Measurements from ENCODE around the gene KRT38. TPM values are rescaled to one million over a fixed set of nuclear protein-coding genes. Genes with fewer than 3 reads are reported as not detected.

Gene KRT38
- total RNA-seq, 1 donor from 2014 or later, result not detected

DNA sequence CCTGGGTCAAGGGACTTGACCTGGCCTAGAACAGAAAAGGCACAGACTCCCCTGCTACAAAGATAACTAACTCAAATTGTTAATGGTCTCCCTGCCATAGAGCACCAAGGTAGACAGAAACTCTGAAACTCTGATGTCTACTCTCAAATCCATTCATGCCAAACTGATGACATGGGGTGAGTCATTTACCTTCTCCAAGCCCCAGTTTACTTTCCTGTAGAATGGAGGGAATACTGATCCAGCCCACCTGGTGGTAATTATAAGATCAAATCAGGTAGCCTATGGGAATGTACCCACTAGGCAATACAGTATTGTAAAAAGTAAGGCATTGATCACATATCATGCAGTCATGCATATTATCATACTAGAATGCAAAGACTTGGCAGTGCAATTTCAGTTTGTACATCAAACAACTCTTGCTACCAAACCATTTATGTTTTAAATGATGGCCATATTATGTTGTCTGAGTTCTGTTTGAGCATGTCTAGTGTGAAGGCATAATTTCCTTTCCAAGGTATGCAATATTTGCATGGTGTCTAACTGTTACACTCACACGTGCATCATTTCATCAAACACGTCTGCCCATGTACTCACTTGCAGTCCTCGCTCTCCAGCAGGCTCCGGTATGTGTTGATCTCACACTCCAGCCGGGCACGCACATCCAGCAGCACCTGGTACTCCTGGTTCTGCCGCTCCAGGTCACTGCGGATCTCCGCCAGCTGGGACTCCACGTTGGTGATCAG is 46.4 kb downstream of the KRT38 start:
- FAIRE-seq (no peak), DNase-seq (ENCODE audit: low read depth) (no peak)
- H3K4me3 Mint-ChIP-seq (ENCODE audit: unreplicated experiment), result no peak overlapping the region

DNA sequence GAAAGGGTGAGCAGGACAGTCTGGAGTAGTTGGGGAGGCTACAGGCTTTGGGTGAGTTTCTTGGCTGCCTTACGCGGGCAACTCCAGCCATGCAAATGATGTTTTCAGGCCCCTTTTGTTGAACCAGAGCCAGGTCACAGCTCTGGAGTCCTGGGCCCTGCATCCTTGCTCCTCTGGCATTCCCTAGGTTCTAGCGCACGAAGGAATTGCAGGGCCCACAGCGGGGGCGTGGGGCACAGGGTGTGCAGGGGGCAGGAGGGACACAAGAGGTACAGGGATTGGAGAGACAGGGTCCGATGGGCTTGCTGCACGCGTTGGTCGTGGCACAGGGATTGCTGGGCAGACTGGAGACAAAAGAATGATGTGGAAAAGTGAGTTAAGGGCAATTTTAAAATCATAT is 47.0 kb downstream of the KRT38 start:
- H2AFZ ChIP-seq (ENCODE audit: low read depth, low read length), result no peak overlapping the region
- H3K79me2 ChIP-seq (ENCODE audit: insufficient read depth, low read length), result no peaks in the 10 kb centered on the region
- Mint-ChIP-seq H3K4me3 (ENCODE audit: unreplicated experiment) (no peak overlapping the region), H3K36me3 (ENCODE audit: low read depth, unreplicated experiment) (no peaks in the 10 kb centered on the region), H3K27ac (ENCODE audit: unreplicated experiment) (no peak overlapping the region), H3K9me3 (ENCODE audit: unreplicated experiment) (peaks cover 6% of the 10 kb centered on the region), H3K27me3 (ENCODE audit: low read depth, unreplicated experiment) (peaks cover 8% of the 10 kb centered on the region), H3K4me1 (ENCODE audit: low read depth, unreplicated experiment) (peaks cover 17% of the 10 kb centered on the region)
- no peaks in the 10 kb centered on the region for H3K36me3 ChIP-seq (ENCODE audit: insufficient read depth, low read length)
- no peak for TF ChIP-seq EZH2 (IDR thresholded peaks at IDR 0.05; ENCODE audit: insufficient read depth, low read length)
- TF ChIP-seq, protein P1, sequence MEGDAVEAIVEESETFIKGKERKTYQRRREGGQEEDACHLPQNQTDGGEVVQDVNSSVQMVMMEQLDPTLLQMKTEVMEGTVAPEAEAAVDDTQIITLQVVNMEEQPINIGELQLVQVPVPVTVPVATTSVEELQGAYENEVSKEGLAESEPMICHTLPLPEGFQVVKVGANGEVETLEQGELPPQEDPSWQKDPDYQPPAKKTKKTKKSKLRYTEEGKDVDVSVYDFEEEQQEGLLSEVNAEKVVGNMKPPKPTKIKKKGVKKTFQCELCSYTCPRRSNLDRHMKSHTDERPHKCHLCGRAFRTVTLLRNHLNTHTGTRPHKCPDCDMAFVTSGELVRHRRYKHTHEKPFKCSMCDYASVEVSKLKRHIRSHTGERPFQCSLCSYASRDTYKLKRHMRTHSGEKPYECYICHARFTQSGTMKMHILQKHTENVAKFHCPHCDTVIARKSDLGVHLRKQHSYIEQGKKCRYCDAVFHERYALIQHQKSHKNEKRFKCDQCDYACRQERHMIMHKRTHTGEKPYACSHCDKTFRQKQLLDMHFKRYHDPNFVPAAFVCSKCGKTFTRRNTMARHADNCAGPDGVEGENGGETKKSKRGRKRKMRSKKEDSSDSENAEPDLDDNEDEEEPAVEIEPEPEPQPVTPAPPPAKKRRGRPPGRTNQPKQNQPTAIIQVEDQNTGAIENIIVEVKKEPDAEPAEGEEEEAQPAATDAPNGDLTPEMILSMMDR (IDR thresholded peaks at IDR 0.05; ENCODE audit: insufficient read depth, low read depth, low read length), result no peak
- no peak overlapping the region for H3K9ac ChIP-seq (ENCODE audit: low read length)
- H3K27ac ChIP-seq (ENCODE audit: low read depth, low read length), result no peak overlapping the region
- no peaks in the 10 kb centered on the region for H3K9me3 ChIP-seq (ENCODE audit: insufficient read depth, low read depth, low read length)
- H3K4me2 ChIP-seq (ENCODE audit: low read length), result no peak overlapping the region
- FAIRE-seq, result no peak
- DNase-seq (ENCODE audit: low read depth), result no peak
- H3K4me1 ChIP-seq (ENCODE audit: insufficient read depth, low read length), result peaks cover 10% of the 10 kb centered on the region
- no peaks in the 10 kb centered on the region for H3K27me3 ChIP-seq (ENCODE audit: insufficient read depth, low read length)
- H3K4me3 ChIP-seq (ENCODE audit: insufficient read depth, low read depth, low read length), result no peak overlapping the region
- H4K20me1 ChIP-seq (ENCODE audit: insufficient read depth, low read length), result no peaks in the 10 kb centered on the region

More for the DNA sequence above, 46.4 kb downstream of the KRT38 start:
- H3K27me3 ChIP-seq (ENCODE audit: insufficient read depth, low read length), result no peaks in the 10 kb centered on the region
- H3K9ac ChIP-seq (ENCODE audit: low read length), result no peak overlapping the region
- peaks cover 6% of the 10 kb centered on the region for H3K9me3 Mint-ChIP-seq (ENCODE audit: unreplicated experiment)
- TF ChIP-seq EZH2 (IDR thresholded peaks at IDR 0.05; ENCODE audit: insufficient read depth, low read length), result no peak
- TF ChIP-seq, protein P1 (IDR thresholded peaks at IDR 0.05; ENCODE audit: insufficient read depth, low read depth, low read length), result no peak
- no peaks in the 10 kb centered on the region for H3K36me3 Mint-ChIP-seq (ENCODE audit: low read depth, unreplicated experiment)
- no peak overlapping the region for H3K27ac Mint-ChIP-seq (ENCODE audit: unreplicated experiment)
- peaks cover 10% of the 10 kb centered on the region for H3K4me1 ChIP-seq (ENCODE audit: insufficient read depth, low read length)
- no peaks in the 10 kb centered on the region for H4K20me1 ChIP-seq (ENCODE audit: insufficient read depth, low read length)
- no peaks in the 10 kb centered on the region for H3K79me2 ChIP-seq (ENCODE audit: insufficient read depth, low read length)
- H3K4me3 ChIP-seq (ENCODE audit: insufficient read depth, low read depth, low read length), result no peak overlapping the region
- H3K4me1 Mint-ChIP-seq (ENCODE audit: low read depth, unreplicated experiment), result peaks cover 17% of the 10 kb centered on the region
- peaks cover 8% of the 10 kb centered on the region for H3K27me3 Mint-ChIP-seq (ENCODE audit: low read depth, unreplicated experiment)
- H3K4me2 ChIP-seq (ENCODE audit: low read length), result no peak overlapping the region
- H3K9me3 ChIP-seq (ENCODE audit: insufficient read depth, low read depth, low read length), result no peaks in the 10 kb centered on the region
- no peaks in the 10 kb centered on the region for H3K36me3 ChIP-seq (ENCODE audit: insufficient read depth, low read length)
- H2AFZ ChIP-seq (ENCODE audit: low read depth, low read length), result no peak overlapping the region
- no peak overlapping the region for H3K27ac ChIP-seq (ENCODE audit: low read depth, low read length)

DNA sequence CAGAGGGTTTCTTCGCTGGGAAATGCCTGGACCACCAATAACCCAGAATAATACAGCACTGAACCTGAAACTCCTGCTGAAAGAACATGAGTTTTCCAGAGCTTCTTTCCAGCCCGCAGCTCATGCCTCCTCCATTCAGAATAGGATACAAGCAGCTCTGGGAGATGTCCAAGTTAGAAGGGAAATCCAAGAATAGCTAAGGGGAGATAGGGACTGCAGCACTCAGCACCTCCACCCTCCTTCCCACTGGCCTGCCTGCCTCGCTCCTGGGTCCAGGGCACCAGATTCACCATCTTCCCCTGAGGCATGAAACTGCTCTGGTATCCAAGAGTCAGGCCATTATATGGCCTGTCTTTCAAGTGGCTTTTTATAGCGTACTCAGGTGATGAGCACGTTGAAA is 47.5 kb downstream of the KRT38 start:
- Histone ChIP-seq H3K4me1 (ENCODE audit: insufficient read depth, low read length) (peaks cover 10% of the 10 kb centered on the region), H2AFZ (ENCODE audit: low read depth, low read length) (no peak overlapping the region), H3K27ac (ENCODE audit: low read depth, low read length) (no peak overlapping the region), H3K79me2 (ENCODE audit: insufficient read depth, low read length) (no peaks in the 10 kb centered on the region), H3K36me3 (ENCODE audit: insufficient read depth, low read length) (no peaks in the 10 kb centered on the region), H3K9me3 (ENCODE audit: insufficient read depth, low read depth, low read length) (no peaks in the 10 kb centered on the region), H3K4me2 (ENCODE audit: low read length) (no peak overlapping the region), H3K9ac (ENCODE audit: low read length) (no peak overlapping the region), H3K4me3 (ENCODE audit: insufficient read depth, low read depth, low read length) (no peak overlapping the region), H4K20me1 (ENCODE audit: insufficient read depth, low read length) (no peaks in the 10 kb centered on the region), H3K27me3 (ENCODE audit: insufficient read depth, low read length) (no peaks in the 10 kb centered on the region)
- Mint-ChIP-seq H3K36me3 (ENCODE audit: low read depth, unreplicated experiment) (no peaks in the 10 kb centered on the region), H3K4me1 (ENCODE audit: low read depth, unreplicated experiment) (peaks cover 17% of the 10 kb centered on the region), H3K27ac (ENCODE audit: unreplicated experiment) (no peak overlapping the region), H3K9me3 (ENCODE audit: unreplicated experiment) (peaks cover 6% of the 10 kb centered on the region), H3K27me3 (ENCODE audit: low read depth, unreplicated experiment) (peaks cover 8% of the 10 kb centered on the region), H3K4me3 (ENCODE audit: unreplicated experiment) (no peak overlapping the region)
- DNase-seq (ENCODE audit: low read depth) (no peak), FAIRE-seq (no peak)
- no peak for TF ChIP-seq EZH2 (IDR thresholded peaks at IDR 0.05; ENCODE audit: insufficient read depth, low read length)
- TF ChIP-seq, protein P1 (IDR thresholded peaks at IDR 0.05; ENCODE audit: insufficient read depth, low read depth, low read length), result no peak
